ENCODE data around the gene GOSR2. TPM values are rescaled to one million over a fixed set of nuclear protein-coding genes. Genes with fewer than 3 reads are reported as not detected.

GOSR2 gene
- total RNA-seq, 1 donor from 2014 or later: 45.9 TPM

DNA sequence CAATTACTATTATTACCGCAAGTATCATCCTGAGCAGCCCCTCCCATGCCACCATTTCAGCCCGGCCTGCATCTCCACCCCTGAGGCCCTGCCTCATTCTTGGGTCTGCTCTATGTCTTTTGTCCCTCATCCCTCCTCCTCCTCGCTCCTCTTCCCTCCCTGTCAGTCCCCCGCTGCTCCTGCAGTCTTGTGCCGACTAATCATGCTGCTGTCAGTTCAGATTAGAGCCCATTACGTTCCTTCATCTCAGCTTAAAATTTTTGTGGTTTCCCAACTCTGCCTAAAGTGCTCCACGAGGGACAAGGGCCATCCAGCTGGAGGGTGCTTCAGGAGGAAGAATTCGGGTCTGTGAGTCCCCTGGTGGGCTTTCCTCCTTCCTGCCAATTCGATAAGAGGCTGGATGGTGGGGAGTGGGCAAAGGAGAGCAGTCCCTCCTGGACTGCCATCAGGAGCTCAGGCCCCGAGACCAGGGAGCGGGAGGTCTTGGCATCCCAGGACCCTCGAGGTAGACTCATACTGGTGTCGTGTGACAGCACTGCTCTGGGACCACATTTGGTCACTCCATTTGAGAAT lies 32.9 kb upstream of the GOSR2 start:
- no peak for DNase-seq (ENCODE audit: low spot score)
- intact Hi-C loops (cut with DNase I): no loop called here

DNA sequence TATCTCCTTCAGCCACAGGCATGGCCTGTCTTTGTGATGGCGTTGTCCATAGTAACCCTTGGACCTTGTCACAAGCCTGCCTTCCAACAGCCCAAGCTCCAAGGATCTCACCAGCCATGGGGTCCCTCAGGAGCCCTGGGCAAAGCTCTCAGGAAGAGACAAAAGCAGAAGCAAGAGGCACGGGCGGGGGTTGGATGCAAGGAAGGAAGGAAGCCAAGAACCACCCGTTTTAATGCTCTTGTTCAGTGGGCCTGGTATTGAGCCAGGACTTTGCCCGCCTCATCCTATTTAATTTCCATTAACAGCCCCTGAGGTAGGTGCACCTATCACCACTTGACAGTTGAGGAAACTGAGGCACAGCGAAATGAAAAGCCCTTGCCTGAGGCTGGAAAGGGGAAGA lies 32.3 kb upstream of the GOSR2 start:
- intact Hi-C loops (cut with DNase I): no loop called here
- no peak for DNase-seq (ENCODE audit: low spot score)

DNA sequence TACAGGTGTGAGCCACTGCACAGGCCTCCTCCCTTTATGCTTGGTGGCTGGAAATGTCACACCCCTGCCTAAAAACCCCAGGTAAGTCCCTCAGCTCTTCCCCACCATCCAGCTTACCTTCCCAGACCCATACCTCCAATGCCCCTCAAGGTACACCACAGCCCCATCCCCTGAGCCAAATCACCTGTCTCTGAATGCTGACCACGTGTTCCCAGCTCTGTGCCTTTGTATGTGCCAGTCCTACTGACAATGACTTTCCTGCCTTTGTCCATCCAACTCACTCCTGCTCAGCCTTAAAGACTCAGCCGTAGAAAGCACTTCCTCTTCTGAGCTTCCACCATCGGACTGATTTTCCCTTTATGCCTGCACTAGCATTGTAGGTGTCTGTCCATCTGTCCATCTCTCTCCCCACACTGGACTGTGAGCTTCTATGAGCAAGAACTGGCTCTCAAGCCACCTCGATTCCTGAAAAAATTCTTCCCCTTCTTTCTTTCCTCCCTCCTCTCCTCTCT lies 30.7 kb upstream of the GOSR2 start:
- intact Hi-C loops (cut with DNase I): no loop called here
- no peak for DNase-seq (ENCODE audit: low spot score)

DNA sequence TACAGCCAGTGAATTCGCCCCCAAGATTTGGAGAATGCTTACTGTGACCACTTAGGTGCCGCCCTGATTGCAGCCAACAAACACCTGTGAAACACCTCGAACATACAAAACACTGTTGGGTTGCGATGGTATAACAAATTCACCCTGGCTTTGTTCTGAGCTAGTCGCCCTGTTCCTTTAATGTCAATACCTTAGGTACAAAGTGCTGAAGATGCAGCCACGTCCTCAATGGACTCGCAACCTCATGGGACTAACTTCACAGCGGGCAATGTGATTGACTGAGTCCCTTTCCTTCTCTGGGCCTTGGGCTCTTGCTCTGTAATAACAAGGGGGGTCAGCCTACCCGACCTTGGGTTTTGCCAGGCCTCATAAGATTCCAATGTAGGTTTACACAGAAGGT lies 28.9 kb upstream of the GOSR2 start:
- intact Hi-C loops (cut with DNase I): no loop called here
- no peak for DNase-seq (ENCODE audit: low spot score)

DNA sequence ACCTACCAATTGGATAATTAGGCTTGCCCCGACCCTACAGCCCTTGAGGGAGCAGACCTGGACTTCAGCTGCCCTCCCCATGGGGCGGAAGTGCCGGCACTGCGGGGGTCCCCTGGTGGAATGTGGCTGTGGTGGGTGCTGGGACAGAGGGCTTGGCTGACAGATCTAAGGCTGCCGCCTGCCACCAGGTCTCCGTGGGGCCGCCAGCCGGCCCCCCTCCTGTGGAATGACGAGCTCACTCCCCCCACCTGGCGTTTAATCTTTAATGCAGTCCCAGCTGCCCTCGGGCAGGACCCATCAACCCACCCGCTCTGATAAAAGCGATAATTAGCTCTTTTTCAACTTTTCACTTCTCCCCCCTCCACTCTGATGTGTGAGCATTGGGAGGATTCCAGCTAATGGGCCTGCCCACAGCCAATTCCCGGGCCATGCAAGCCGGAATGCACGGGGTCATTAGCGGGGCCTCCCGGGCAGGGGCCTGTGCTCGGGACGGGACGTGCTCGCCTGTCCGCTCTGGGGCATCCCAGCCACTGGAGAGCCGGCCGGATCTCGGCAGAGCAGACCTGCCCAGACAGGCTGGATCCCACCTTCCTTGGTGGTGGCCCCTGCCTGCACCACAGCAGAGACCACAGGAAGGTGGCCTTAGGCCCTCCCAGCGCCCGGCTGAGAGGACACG lies 28.3 kb upstream of the GOSR2 start:
- DNase-seq (ENCODE audit: low spot score): no peak
- intact Hi-C loops (cut with DNase I): no loop called here

DNA sequence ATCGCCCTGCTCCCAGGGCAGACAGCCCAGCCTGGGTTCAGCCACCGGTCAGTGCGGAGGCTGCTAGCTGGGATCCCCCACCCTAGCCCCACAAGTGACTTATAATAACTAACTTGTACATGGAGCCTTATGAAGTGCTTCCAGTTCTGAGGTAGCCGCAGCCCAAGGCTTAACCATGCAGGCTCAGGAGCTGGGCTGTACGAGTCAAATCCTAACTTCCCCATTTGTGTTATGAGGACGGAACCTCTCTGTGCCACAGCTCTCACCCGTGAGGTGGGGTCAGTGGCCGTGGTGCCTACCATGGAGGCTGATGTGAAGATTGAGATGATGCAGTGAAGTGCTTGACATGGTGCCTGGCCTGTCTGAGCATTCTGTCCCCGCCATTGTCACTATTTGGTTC lies 27.8 kb upstream of the GOSR2 start:
- intact Hi-C loops (cut with DNase I): no loop called here
- DNase-seq (ENCODE audit: low spot score): no peak

DNA sequence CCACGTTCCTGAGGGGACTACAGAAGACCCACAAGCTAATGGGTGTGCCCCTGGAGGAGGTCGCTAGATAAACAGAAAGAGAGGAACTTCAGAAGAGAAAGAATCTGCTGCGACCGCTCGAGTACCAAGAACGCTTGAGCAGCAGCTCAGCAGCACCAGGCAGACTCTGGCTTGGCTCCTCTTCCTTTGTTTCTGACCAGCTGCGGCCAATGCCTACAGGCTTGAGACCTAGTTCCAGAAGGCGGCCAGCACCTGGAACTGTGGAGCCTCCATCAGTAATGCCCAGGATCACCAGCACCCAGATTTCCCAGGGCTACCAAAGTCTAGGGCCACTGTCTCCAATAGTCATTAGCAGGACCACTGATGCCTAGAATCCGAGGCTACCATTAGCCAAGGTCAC lies 26.0 kb upstream of the GOSR2 start:
- peak; percentile 68 for DNase-seq (ENCODE audit: low spot score)
- intact Hi-C loops (cut with DNase I): no loop called here

DNA sequence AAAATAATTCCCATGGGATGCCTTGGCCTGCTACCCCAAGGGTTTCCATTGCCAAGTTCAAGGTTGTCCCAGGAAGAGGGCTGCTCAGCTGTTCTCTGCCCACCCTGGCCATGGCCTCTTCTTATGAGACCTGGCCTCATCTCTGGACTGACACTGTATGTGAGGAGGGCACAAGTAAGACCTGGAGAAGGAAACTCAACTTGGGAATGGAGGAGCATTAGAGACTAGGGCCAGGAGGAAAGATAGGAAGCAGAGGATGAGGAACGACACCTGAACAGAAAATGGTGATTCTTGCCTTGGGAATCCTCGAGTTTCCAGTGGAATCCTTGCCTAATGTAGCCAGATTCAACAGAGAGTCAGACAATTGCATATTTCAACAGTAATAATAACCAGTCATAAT lies 24.6 kb upstream of the GOSR2 start:
- DNase-seq (ENCODE audit: low spot score): peak; percentile 31
- intact Hi-C loops (cut with DNase I): no loop called here

DNA sequence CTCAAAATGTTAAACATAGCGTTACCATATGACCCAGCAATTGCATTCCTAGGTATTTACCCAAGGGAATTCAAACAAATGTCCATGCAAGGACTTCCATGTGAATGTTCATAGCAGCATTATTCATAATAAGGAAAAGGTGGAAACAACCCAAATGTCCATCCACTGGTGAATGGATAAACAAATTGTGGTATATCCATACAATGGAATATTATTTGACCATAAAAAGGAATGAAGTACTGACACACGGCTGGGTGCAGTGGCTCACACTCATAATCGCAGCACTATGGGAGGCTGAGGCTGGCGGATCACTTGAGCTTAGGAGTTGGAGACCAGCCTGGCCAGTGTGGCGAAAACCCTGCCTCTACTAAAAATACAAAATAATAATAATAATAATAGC lies 24.1 kb upstream of the GOSR2 start:
- no peak for DNase-seq (ENCODE audit: low spot score)
- intact Hi-C loops (cut with DNase I): no loop called here

DNA sequence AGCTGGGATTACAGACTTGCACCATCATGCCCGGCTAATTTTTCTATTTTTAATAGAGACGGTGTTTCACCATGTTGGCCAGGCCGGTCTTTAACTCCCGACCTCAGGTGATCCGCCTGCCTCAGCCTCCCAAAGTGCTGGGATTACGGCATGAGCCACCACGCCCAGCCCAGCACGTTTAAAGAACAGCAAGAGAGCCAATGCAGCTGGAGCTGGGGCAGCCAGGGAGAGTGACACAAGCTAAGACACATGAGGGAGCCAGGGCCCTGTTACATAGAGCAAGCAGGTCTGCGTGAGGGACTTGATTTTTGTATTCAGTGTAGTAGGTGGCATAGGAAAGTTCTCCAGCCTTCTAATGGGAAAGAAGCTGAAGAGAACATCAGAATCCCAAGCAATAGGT lies 21.7 kb upstream of the GOSR2 start:
- DNase-seq (ENCODE audit: low spot score): peak; percentile 69
- intact Hi-C loops (cut with DNase I): no loop called here

DNA sequence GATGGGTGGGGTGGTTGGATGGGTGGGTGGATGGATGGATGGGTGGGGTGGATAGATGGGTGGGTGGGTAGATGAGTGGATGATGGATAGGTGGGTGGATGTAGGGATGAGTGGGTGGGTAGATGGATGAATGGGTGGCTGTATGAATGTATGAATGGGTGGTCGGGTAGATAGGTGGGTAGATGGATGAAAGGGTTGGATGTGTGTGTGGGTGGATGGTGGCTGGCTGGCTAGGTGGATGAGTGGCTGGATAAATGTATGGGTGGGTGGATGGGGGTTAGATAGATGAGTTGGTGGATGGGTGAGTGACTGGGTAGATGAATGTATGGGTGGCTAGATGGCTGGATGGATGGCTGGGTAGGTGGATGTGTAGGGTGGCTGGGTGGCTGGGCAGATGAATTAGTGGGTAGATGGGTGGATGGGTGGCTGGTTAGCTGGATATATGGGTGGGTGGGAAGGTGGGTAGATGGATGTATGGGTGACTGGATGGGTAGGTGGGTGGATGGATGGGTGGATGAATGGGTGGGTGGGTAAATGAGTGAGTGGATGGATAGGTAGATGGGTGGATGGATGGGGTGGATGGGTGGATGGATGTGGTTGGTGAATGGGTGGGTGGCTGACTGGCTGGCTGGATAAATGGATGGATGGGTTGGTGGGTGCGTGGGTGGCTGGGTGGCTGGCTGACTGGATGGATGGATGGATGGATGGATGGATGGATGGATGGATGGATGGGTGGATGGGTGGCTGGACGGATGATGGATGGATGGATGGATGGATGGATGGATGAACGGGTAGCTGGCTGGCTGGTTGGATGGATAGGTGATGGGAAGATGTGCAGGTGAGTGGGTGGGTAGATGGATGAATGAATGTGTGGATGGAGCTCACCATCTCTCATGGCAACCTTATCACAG lies 18.9 kb upstream of the GOSR2 start:
- DNase-seq (ENCODE audit: low spot score): peak; percentile 38
- intact Hi-C loops (cut with DNase I): no loop called here

DNA sequence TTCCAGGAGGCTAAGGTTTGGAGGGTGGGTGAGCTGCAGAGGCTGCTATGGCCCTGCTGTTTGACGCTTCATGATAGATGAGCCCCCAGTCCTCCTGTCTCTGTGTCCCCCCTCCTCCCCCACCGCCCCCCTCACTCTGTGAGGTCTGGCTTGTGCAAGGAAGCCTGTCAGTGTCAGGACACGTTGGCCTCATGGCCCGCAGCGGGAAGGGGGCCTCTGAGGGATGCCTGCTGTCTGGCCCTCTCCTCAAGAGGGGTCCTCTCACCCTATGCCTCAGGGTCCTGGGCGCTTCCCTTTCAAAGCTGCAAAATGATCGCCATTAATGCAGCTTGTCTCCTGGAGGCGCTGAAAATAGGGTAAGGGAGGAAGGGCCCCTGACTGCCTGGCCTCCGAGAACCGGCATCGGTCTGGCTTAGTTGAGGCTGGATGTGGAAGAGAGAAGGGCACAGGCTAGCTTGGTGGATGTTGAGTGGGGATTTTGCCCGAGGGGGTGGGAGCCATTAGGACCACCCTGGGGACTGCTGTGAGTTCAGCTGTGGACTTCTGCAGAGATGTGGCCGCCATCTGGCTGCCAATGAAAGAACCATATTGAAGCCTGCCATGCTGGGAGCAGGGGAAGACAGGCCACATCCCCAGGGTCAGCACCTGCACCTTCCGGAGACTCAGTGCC lies 14.8 kb upstream of the GOSR2 start:
- DNase-seq (ENCODE audit: low spot score): no peak
- intact Hi-C loops (cut with DNase I): no loop called here

DNA sequence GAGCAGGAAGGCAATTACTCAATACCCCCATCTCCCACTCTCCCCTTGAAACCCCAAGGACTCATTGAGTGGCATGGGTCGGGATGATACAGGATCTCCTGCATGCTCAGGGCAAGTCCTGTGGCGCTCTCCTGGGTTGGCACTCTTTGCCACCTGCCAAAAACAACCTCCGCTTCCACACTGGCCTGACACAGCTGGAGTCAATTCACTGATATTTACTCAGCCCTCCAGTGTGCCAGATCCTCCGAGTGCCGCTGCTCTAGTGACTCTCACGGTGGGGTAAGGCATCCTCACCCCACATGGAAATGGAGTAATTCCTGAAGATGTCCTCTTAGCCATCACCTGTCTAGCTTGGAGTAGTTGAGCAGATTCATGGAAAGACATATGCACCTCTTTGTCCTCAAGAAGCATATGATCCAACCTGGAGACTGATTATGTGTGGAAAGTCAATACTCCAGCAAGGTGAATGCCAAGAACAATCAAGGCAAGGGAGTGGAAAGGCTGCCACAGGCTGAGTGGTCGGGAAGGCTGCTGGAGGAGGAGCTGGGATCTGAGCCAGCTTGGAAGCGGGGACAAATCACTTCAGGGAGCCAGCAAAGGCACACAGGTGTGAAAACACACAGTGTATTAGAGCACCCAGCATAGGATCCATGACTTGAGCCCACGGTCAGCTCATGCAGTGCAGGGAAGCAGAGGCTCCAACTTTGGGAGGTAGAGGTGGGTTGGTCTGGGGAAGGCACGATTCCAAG lies 12.6 kb upstream of the GOSR2 start:
- no peak for DNase-seq (ENCODE audit: low spot score)
- intact Hi-C loops (cut with DNase I): no loop called here

DNA sequence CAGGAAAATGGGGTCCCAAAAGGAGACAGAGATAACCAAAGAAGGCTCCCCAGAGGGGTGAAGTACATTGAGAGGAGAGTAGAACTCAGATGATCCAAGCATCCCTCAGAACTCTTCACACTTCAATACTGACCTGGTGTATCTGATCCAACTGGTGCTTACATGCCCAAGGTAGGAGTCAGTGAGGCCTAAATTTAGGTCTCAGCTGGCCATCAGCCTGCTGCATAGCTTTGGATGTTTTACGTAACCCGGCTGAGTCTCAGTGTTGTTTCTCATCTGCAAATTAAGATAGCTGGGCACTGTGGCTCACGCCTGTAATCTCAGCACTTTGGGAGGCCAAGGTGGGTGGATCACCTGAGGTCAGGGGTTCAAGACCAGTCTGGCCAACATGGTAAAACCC lies 11.6 kb upstream of the GOSR2 start:
- intact Hi-C loops (cut with DNase I): no loop called here

DNA sequence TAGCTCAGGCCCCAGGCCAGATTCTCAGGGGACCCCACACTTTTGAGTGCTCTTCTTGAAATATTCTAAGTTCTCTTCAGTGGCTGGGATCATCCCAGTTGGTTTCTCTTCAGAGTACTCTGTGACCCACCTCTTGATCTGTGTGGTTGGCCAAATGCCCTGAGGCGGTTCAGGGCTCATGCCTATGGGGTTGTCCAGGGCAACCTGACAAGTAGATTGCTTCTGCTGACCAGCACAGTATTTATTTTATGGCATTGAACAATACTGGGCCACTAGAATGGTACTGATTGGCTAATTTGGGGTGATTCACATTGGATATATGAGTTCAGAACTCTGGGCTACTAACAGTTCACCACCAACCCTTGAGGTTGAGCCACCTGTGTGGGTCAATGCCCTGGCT lies 7.4 kb upstream of the GOSR2 start:
- DNase-seq (ENCODE audit: low spot score): no peak
- intact Hi-C loops (cut with DNase I): no loop called here

More for the DNA sequence above, 11.6 kb upstream of the GOSR2 start:
- no peak for DNase-seq (ENCODE audit: low spot score)

DNA sequence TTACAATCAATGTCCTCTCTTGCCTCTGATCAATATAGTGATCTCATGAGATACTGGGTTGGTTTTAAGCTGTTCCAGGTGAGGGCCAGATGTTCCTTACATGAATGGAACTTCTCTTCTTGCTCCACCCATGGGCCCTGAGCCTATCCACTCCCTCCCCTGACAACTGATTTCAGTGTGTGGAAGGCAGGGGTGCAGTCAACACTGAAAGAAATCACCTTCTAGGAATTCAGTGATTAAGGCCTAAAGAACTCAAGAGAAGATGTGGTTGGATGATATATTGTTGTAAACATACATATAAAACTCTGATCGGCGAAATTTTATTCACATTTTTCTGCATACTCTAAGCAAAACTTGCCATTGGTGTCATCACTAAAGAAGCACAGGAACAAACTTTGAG lies 6.7 kb upstream of the GOSR2 start:
- intact Hi-C loops (cut with DNase I): no loop called here

DNA sequence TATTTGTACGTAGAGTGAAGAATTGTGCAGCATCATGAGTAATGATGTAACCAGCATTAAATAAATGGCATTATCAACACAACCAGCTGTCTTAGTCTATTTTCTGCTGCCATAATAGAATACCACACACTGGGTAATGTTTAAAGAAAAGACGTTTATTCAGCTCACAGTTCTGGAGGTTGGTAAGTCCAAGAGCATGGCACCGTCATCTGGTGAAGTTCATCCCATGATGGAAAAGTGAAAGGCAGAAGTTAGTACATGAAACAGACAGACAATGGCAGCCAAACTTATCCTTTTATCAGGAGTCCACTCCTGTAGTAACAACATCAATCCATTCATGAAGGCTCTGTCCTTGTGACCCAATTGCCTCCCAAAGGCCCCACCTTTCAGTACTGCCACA lies 6.3 kb upstream of the GOSR2 start:
- no peak for DNase-seq (ENCODE audit: low spot score)
- intact Hi-C loops (cut with DNase I): no loop called here

More for the DNA sequence above, 6.7 kb upstream of the GOSR2 start:
- DNase-seq (ENCODE audit: low spot score): no peak

DNA sequence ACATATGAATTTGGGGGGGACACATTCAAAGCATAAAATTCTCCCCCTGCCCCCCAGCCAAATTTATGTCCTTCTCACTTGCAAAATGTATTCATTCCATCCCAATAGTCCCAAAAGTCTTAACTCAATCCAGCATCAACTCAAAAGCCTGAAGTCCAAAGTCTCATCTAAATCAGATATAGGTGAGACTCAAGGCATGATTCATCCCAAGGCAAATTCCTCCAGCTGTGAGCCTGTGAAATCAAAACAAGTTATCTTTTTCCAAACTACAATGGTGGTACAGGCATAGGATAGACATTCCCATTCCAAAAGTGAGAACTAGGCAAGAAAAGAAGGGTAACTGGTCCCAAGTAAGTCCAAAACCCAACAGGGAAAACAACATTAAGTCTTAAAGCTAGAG lies 5.9 kb upstream of the GOSR2 start:
- intact Hi-C loops (cut with DNase I): no loop called here
- DNase-seq (ENCODE audit: low spot score): no peak

DNA sequence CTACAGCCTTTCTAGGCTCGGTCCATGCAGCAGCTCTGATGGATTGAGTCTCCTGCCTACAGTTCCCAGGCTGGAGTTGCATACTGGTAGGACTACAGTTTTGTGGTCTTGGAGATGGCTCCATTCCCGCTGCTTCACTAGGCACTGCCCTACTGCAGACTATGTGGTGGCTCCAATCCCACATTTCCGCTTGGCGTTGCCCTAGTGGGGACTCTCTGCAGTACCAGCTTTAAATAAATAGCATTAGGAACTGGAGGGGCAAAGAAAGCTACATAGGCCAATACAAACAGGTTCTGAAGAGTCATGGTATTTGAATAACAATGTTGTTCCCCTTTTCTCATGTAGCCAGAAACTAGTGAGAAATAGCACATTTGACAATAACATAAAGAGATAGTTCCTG lies 5.4 kb upstream of the GOSR2 start:
- intact Hi-C loops (cut with DNase I): no loop called here

More for the DNA sequence above, 5.4 kb upstream of the GOSR2 start:
- no peak for DNase-seq (ENCODE audit: low spot score)
